WI38 (cell line): ENCODE data around the gene PRPF38B.
"Not testable (repeated sequence)": the region's sequence is repeated elsewhere in the genome, so short reads cannot be mapped to it uniquely, and the experiment has no call there.

Source experiments
- H3K4me3 ChIP-seq: 2 replicates; pipeline ENCODE4 v1.5.1; 2011; ENCODE audit warnings: low read depth, mild to moderate bottlenecking, control low read depth, low read length
- TF ChIP-seq, protein P1 (sequence below): IDR thresholded peaks from 2 replicates; pipeline ENCODE4 v1.5.1; 2012; ENCODE audit warnings: low read depth, mild to moderate bottlenecking, control low read depth, low read length

The PRPF38B gene

DNA sequence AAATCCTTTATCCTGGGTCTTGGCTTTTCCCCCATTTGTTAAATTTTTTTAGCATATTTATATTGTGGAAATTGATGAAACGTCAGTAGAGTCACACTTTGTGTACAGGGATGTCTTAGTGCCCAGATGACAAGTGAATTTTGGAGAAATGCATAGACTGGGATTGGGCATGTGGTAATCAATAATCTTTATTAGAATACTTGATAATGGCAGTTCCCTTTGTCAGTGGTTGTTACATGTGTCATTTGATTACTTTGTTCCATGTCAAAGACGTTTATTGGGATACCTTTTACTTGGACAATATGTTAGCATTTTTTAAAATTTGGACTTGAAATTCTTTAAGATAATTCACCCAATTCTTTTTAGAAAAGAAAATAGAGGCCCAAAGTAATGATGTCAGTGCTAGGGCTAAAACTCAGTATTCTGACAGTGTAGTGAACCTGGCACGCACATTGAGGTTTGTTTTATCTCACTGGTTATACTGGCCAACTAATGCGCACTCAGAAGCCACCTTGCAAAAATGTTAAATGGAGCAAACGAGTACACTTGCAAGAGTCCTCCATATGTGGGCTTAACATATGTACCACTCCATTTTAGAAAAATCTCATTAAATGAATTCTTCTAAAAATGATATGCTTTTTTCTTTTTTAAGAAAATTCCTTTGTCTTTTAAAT, 9.2 kb downstream of the PRPF38B start:
- no peak overlapping the region for H3K4me3 ChIP-seq
- TF ChIP-seq, protein P1, sequence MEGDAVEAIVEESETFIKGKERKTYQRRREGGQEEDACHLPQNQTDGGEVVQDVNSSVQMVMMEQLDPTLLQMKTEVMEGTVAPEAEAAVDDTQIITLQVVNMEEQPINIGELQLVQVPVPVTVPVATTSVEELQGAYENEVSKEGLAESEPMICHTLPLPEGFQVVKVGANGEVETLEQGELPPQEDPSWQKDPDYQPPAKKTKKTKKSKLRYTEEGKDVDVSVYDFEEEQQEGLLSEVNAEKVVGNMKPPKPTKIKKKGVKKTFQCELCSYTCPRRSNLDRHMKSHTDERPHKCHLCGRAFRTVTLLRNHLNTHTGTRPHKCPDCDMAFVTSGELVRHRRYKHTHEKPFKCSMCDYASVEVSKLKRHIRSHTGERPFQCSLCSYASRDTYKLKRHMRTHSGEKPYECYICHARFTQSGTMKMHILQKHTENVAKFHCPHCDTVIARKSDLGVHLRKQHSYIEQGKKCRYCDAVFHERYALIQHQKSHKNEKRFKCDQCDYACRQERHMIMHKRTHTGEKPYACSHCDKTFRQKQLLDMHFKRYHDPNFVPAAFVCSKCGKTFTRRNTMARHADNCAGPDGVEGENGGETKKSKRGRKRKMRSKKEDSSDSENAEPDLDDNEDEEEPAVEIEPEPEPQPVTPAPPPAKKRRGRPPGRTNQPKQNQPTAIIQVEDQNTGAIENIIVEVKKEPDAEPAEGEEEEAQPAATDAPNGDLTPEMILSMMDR = no peak

DNA sequence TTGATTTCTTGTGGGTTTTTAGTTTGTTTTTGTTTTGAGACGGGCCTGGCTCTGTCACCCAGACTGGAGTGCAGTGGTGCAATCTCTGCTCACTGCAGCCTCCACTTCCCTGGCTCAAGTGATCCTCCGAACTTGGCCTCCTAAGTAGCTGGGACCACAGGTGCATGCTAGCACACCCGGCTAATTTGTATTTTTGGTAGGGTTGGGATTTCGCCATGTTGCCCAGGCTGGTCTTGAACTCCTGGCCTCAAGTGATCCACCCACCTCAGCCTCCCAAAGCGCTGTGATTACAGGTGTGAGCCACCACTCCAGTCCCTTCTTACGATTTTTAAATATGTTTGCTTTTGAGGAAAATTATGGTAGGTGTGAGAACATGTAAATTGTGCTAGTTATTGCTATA, 10.0 kb downstream of the PRPF38B start:
- H3K4me3 ChIP-seq = not testable (repeated sequence)

DNA sequence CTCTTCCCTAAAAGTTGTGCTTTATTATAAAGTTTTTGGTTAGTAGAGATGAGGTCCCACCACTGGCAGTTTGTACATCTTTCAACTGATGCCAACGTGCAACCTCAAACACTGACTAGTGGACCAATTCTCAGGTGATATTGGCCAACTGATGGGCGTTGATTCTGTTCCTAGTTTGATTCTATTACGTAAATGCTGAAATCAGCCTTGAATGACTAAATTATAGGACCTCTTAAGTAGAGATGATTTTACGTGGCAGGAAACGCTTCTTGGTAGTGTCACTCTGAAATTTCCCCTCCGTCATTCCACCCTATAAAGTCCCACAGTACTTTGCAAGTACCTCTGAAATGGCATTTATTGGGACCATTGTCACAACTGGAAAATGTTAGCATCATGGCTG, 11.8 kb downstream of the PRPF38B start:
- no peak overlapping the region for H3K4me3 ChIP-seq
- TF ChIP-seq, protein P1 = no peak

DNA sequence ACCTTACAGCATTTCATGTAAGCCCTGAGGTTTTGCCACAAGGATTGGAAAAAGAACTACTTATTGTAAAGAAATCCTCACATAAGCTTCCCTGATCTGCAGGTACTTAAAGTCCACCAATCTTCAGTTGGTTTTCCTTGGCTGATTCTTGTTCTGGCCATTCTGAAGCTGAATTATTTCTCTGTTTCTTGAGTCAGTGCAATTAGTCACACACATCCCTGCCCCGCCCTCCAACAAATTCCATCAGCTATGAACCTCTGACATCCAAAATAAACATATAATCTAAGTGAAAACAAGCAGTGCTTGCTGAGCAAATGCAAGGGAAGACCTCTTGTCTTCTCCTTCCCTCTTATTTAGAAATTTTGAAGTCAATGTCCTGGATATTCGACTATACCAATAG, 12.4 kb downstream of the PRPF38B start:
- TF ChIP-seq, protein P1 = no peak

DNA sequence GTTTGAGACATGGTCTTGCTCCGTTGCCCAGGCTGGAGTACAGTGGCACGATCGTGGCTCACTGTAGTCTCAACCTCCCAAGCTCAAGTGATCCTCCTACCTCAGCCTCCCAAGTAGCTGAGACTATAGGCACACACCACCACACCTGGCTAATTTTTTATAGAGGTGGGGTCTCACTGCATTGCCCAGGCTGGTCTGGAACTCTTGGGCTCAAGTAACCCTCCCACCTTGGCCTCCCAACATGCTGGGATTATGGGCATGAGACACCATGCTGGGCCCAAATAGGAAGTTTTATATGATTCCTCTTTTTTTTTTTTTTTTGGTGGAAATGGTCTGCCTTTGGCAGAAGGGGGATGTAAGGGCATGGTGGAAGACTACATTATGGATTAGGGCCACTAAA, 14.5 kb downstream of the PRPF38B start:
- H3K4me3 ChIP-seq = no peak overlapping the region
- TF ChIP-seq, protein P1 = no peak

More for the DNA sequence above, 12.4 kb downstream of the PRPF38B start:
- H3K4me3 ChIP-seq = no peak overlapping the region

DNA sequence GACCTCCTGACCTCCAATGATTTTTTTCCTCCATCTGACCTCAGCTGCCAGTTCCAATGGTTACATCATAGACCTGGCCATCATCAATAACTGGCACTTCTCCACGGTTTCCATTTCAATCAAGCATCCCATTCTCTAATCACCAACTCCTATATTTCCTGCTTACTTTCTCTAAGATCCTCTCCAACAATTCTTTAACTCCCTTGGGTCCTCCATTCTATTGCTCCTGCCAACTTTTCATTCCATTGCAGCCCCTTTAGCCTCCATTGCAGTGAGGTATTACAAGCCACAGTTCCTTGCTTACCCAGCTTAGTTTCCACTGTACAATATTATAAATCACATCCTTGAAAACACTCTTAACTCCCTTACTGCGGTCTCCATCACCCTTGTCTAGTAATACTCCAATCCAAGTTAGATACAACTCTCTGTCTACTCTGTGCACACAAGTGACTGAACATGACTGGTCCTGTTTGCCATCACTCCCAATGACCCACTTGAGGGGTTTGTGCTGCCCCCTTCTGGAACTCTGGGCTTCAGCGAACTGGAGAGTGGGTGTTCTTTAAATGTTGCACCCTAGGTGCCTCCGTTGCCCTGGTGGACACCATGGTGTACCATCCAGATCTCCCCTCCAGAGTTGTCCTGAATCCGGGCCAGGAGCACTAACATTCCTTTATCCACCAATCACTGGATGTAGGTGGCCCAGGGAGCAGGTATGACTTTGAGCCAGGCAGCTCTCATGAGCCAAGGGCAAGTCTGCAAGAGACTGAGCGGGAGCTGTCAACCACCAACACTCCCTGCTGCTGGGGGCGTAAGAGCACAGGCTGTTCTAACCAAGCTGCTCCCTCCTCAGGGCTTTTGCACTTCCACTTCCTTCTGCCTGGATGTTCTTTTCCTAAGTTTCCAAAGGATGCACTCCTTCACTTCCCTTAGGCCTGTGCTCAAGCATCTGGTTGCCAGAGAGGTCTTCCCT, 16.9 kb downstream of the PRPF38B start:
- TF ChIP-seq, protein P1 = no peak
- H3K4me3 ChIP-seq = no peak overlapping the region

DNA sequence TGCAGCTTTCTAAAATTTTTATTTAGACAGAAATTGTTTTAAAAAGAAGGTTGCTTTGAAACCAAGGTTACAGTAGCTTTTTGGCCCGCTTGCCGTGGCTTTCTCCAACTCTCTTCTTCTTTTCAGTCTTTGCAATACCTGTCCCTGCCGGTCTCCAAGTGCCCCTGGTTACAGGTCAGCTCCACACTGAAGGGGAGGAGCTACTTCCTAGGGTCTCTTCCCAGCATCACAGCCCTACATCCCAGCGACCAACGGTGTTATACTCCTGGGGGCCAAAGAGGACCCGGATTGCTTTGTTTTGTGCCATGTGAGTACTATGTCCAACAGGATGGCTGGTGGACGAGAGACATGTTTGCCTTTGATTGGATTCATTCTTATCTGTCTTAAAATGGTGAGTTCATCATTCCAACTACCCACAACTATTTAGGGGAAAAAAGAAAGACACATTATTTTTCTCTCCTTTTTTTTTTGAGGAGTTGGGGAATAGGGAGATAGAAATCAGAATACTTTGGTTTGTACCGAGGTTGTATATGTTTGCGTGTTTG, 20.6 kb downstream of the PRPF38B start, which contains the start of gene FNDC7:
Gene FNDC7 (plus strand): TSS at position 303 of the 545 bp plus-strand sequence. CDS start 26 bp downstream, at position 329.
- no peak within 1 kb of the TSS for H3K4me3 ChIP-seq
- TF ChIP-seq, protein P1 = no peak
